ENCODE data around the gene CERCAM.

Gene CERCAM

GRCh38 chr9:128435611-128436010, 15.0 kb downstream of the CERCAM start:
- ATAC-seq = no peak
- TF ChIP-seq ZFP3 (CRISPR knock-in tag; IDR thresholded peaks at IDR 0.05) (no peak), ARNTL (CRISPR knock-in tag; IDR thresholded peaks at IDR 0.05; ENCODE audit: borderline replicate concordance, low read depth) (no peak), ZC3H10 (CRISPR knock-in tag; IDR thresholded peaks at IDR 0.05) (no peak), GLIS3 (CRISPR knock-in tag; IDR thresholded peaks at IDR 0.05) (no peak), OSR1 (CRISPR knock-in tag; IDR thresholded peaks at IDR 0.05) (no peak), RARB (CRISPR knock-in tag; IDR thresholded peaks at IDR 0.05) (no peak), TSHZ2 (CRISPR knock-in tag; IDR thresholded peaks at IDR 0.05) (no peak), ZNF70 (CRISPR knock-in tag; IDR thresholded peaks at IDR 0.05) (no peak), CREB5 (CRISPR knock-in tag; IDR thresholded peaks at IDR 0.05; ENCODE audit: low read depth) (no peak), ISL1 (CRISPR knock-in tag; IDR thresholded peaks at IDR 0.05) (no peak), ZNF565 (CRISPR knock-in tag; conservative IDR thresholded peaks at IDR 0.05; ENCODE audit: low read depth) (no peak), PATZ1 (CRISPR knock-in tag; IDR thresholded peaks at IDR 0.05; ENCODE audit: borderline replicate concordance) (no peak), CSRNP3 (CRISPR knock-in tag; IDR thresholded peaks at IDR 0.05) (no peak), PPARA (CRISPR knock-in tag; IDR thresholded peaks at IDR 0.05; ENCODE audit: borderline replicate concordance) (no peak), TCF4 (CRISPR knock-in tag; IDR thresholded peaks at IDR 0.05; ENCODE audit: borderline replicate concordance) (no peak)

- no peak for TF ChIP-seq PATZ1 (CRISPR knock-in tag; IDR thresholded peaks at IDR 0.05; ENCODE audit: borderline replicate concordance)
- no peak for TF ChIP-seq TOX (CRISPR knock-in tag; IDR thresholded peaks at IDR 0.05; ENCODE audit: borderline replicate concordance)
- TF ChIP-seq ZNF565 (CRISPR knock-in tag; conservative IDR thresholded peaks at IDR 0.05; ENCODE audit: low read depth) = no peak
- TF ChIP-seq CREB5 (CRISPR knock-in tag; IDR thresholded peaks at IDR 0.05; ENCODE audit: low read depth) = no peak
- no peak for TF ChIP-seq SNAI2 (CRISPR knock-in tag; IDR thresholded peaks at IDR 0.05)
- TF ChIP-seq ZNF70 (CRISPR knock-in tag; IDR thresholded peaks at IDR 0.05) = no peak
- TF ChIP-seq GLIS3 (CRISPR knock-in tag; IDR thresholded peaks at IDR 0.05) = no peak
- no peak for TF ChIP-seq BACH2 (CRISPR knock-in tag; IDR thresholded peaks at IDR 0.05; ENCODE audit: borderline replicate concordance)
- TF ChIP-seq TSHZ2 (CRISPR knock-in tag; IDR thresholded peaks at IDR 0.05) = no peak
- no peak for TF ChIP-seq ZFP3 (CRISPR knock-in tag; IDR thresholded peaks at IDR 0.05)
- TF ChIP-seq RARB (CRISPR knock-in tag; IDR thresholded peaks at IDR 0.05) = no peak
- TF ChIP-seq ZNF8 (CRISPR knock-in tag; IDR thresholded peaks at IDR 0.05) = no peak
- TF ChIP-seq OSR1 (CRISPR knock-in tag; IDR thresholded peaks at IDR 0.05) = no peak
- no peak for TF ChIP-seq ISL1 (CRISPR knock-in tag; IDR thresholded peaks at IDR 0.05)
- TF ChIP-seq POU6F1 (CRISPR knock-in tag; IDR thresholded peaks at IDR 0.05; ENCODE audit: borderline replicate concordance, low read depth) = no peak
- TF ChIP-seq ZFP30 (CRISPR knock-in tag; IDR thresholded peaks at IDR 0.05) = no peak
- no peak for TF ChIP-seq CSDC2 (CRISPR knock-in tag; IDR thresholded peaks at IDR 0.05)
- no peak for TF ChIP-seq TCF4 (CRISPR knock-in tag; IDR thresholded peaks at IDR 0.05; ENCODE audit: borderline replicate concordance)
- peak; percentile 95 for ATAC-seq
Measured at GRCh38 chr9:128438343-128439109, 17.9 kb downstream of the CERCAM start.
